BLaER1 (cell line): ENCODE measurements around the gene SNX11.

Experiments used
- H3K27ac ChIP-seq: shearing (Covaris generic); formaldehyde crosslinking; 2 replicates; pipeline ENCODE4 v1.8.1; 2022
- H3K27me3 ChIP-seq: shearing (Covaris generic); formaldehyde crosslinking; 2 replicates; pipeline ENCODE4 v1.8.1; 2022
- H3K36me3 ChIP-seq: shearing (Covaris generic); formaldehyde crosslinking; 2 replicates; pipeline ENCODE4 v1.8.1; 2022
- H3K4me1 ChIP-seq: shearing (Covaris generic); formaldehyde crosslinking; 2 replicates; pipeline ENCODE4 v1.8.1; 2022
- H3K4me2 ChIP-seq: shearing (Covaris generic); formaldehyde crosslinking; 2 replicates; pipeline ENCODE4 v1.8.1; 2022
- H3K4me3 ChIP-seq: shearing (Covaris generic); formaldehyde crosslinking; 2 replicates; pipeline ENCODE4 v1.8.1; 2022
- H3K9ac ChIP-seq: shearing (Covaris generic); formaldehyde crosslinking; 2 replicates; pipeline ENCODE4 v1.8.1; 2022
- H3K9me3 ChIP-seq: shearing (Covaris generic); formaldehyde crosslinking; 2 replicates; pipeline ENCODE4 v1.8.1; 2022
- H4K20me1 ChIP-seq: shearing (Covaris generic); formaldehyde crosslinking; 2 replicates; pipeline ENCODE4 v1.8.1; 2022
- Cebpa-rat ChIP-seq: shearing (Covaris generic); IDR thresholded peaks from 2 replicates; pipeline ENCODE4 v1.8.1; 2022

The SNX11 gene

GRCh38 chr17:48160177-48161081 is 52.9 kb downstream of the SNX11 start:
- H3K4me3 ChIP-seq = no peak overlapping the region
- no peaks in the 10 kb centered on the region for H3K36me3 ChIP-seq
- H3K9me3 ChIP-seq = no peaks in the 10 kb centered on the region
- H4K20me1 ChIP-seq = no peaks in the 10 kb centered on the region
- H3K9ac ChIP-seq = no peak overlapping the region
- peaks cover 17% of the 10 kb centered on the region for H3K27me3 ChIP-seq
- no peak for TF ChIP-seq Cebpa-rat
- H3K27ac ChIP-seq = no peak overlapping the region
- no peak overlapping the region for H3K4me2 ChIP-seq
- H3K4me1 ChIP-seq = peaks cover 15% of the 10 kb centered on the region

DNA sequence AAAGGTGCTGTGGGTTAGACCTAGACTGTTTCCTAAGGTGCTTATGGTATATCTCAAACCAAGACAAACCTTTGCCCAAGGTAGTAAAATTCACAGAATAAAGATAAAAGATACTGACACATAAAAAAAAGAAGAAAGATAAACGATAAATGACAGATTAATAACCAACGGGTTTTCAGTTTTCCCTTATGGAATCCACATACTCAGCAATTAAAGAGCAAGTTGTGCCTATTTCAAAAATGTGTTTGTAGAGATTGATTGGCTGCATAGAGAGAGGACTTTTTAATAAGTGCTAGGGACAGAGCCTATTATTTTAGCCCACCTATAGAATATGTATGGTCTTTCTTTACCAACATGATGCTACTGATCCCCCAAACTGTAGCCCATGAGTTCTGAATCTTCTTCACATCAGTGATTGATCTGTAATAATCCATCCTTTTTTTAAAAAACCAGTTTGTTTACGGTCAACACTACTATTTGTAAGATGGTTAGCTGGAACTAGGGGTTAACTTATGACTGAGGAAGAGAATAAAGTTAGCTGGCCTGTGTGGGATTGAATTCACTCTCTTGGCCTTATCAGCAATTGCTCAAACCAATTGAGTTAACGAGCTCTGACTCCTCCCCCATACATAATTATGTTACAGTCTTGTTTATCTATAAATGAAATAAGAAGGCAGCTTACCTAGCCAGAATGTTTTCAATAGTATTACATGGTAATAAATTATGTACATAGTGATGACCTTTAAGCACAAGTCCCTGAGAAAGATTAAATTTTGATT is 53.8 kb downstream of the SNX11 start:
- no peak overlapping the region for H3K9ac ChIP-seq
- no peaks in the 10 kb centered on the region for H4K20me1 ChIP-seq
- no peak for TF ChIP-seq Cebpa-rat
- peaks cover 8% of the 10 kb centered on the region for H3K27me3 ChIP-seq
- H3K9me3 ChIP-seq = no peaks in the 10 kb centered on the region
- no peak overlapping the region for H3K4me2 ChIP-seq
- no peak overlapping the region for H3K27ac ChIP-seq
- H3K4me1 ChIP-seq = peaks cover 15% of the 10 kb centered on the region
- H3K4me3 ChIP-seq = no peak overlapping the region
- no peaks in the 10 kb centered on the region for H3K36me3 ChIP-seq

DNA sequence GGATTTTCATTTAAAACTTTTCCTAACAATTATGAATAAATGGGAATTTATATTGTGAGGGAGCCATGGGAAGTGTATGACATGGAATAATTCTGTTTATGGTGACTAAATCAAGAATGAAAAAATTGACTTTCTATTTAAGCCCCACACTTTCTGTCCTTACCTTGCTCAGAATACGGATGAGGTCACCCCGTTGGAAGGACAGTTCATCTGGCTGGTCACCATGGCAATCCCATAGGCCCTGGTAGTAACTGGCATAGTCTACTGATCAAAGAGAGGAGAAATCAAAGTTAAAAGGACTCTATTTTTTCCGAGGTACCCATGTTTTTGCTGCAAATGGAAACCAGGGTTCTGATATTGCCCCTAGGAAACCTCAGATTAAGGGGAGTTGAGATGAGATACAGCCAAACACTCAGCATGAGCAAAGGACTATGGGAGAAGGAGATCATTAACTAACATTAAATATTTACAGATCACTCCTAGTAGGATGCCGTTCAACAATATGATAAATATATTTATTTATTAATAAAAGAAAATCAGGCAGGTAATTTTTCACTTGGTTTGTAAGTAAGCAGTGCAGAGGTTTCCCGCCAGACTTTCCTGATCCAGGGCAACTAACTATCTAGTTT is 54.9 kb downstream of the SNX11 start:
- H4K20me1 ChIP-seq = no peaks in the 10 kb centered on the region
- peaks cover 15% of the 10 kb centered on the region for H3K4me1 ChIP-seq
- H3K27me3 ChIP-seq = no peaks in the 10 kb centered on the region
- no peaks in the 10 kb centered on the region for H3K36me3 ChIP-seq
- H3K4me3 ChIP-seq = no peak overlapping the region
- no peak overlapping the region for H3K27ac ChIP-seq
- no peak overlapping the region for H3K4me2 ChIP-seq
- H3K9me3 ChIP-seq = no peaks in the 10 kb centered on the region
- no peak for TF ChIP-seq Cebpa-rat
- H3K9ac ChIP-seq = no peak overlapping the region

GRCh38 chr17:48162946-48163506 is 55.5 kb downstream of the SNX11 start:
- no peak overlapping the region for H3K9ac ChIP-seq
- peak overlapping the region; percentile 39 for H3K4me2 ChIP-seq
- H3K27ac ChIP-seq = no peak overlapping the region

DNA sequence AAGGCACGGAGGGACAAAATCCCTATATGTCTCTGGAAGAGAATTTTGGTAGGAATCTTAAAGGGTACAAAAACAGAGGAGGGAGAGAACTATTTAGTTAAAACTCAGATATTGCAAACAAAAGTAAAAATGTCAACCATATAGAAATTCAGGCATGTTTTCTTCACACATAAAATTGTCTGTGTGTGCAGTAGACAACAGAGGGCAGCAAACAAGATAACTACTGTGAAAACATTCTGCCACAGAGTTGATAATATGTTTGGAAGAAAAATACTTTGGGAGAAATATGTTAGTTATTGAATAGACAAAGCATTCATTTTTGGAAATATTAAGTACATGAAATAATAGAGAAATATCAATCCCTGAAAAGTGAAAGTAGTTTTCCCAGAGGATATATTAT is 56.2 kb downstream of the SNX11 start:
- Histone ChIP-seq H3K36me3 (no peaks in the 10 kb centered on the region), H3K9me3 (no peaks in the 10 kb centered on the region), H3K4me3 (no peak overlapping the region), H3K4me1 (peaks cover 15% of the 10 kb centered on the region), H3K9ac (no peak overlapping the region), H3K27me3 (no peaks in the 10 kb centered on the region), H4K20me1 (no peaks in the 10 kb centered on the region), H3K27ac (no peak overlapping the region), H3K4me2 (peak overlapping the region; percentile 39; the same call in 1 of the 2 replicates)
- TF ChIP-seq Cebpa-rat = no peak

More at GRCh38 chr17:48162946-48163506, 55.5 kb downstream of the SNX11 start:
- no peak for TF ChIP-seq Cebpa-rat
- no peaks in the 10 kb centered on the region for H3K9me3 ChIP-seq
- no peaks in the 10 kb centered on the region for H4K20me1 ChIP-seq
- no peaks in the 10 kb centered on the region for H3K27me3 ChIP-seq
- no peaks in the 10 kb centered on the region for H3K36me3 ChIP-seq
- peaks cover 15% of the 10 kb centered on the region for H3K4me1 ChIP-seq
- H3K4me3 ChIP-seq = no peak overlapping the region

- TF ChIP-seq Cebpa-rat = no peak
- Histone ChIP-seq H3K4me2 (no peak overlapping the region), H3K27me3 (no peaks in the 10 kb centered on the region)
These were observed 62.4 kb downstream of the SNX11 start for GRCh38 chr17:48169926-48170325.

More at GRCh38 chr17:48169926-48170325, 62.4 kb downstream of the SNX11 start:
- no peaks in the 10 kb centered on the region for H3K36me3 ChIP-seq
- H3K9ac ChIP-seq = no peak overlapping the region
- H3K9me3 ChIP-seq = no peaks in the 10 kb centered on the region
- no peak overlapping the region for H3K4me3 ChIP-seq
- H3K4me1 ChIP-seq = peaks cover 24% of the 10 kb centered on the region
- H3K27ac ChIP-seq = no peak overlapping the region
- no peaks in the 10 kb centered on the region for H4K20me1 ChIP-seq
